Brain microvascular endothelial cell (primary cell): ENCODE data around the gene MYO9A.
"Not testable (repeated sequence)": the region's sequence is repeated elsewhere in the genome, so short reads cannot be mapped to it uniquely, and the experiment has no call there.

Source experiments
- DNase-seq: peaks from one replicate; pipeline ENCODE4 v3.0.0-alpha.2; 2020
- H3K27ac ChIP-seq: fragments of 250-450 bp; sonication (Bioruptor Pico); 2 replicates; pipeline ENCODE4 v1.5.1; 2020; ENCODE audit warnings: mild to moderate bottlenecking, moderate library complexity
- H3K27me3 ChIP-seq: fragments of 250-450 bp; sonication (Bioruptor Pico); replicated peaks from 2 replicates; pipeline ENCODE4 v1.5.1; 2020; ENCODE audit warnings: mild to moderate bottlenecking
- H3K36me3 ChIP-seq: fragments of 250-450 bp; sonication (Bioruptor Pico); replicated peaks from 2 replicates; pipeline ENCODE4 v1.5.1; 2020; ENCODE audit warnings: mild to moderate bottlenecking
- H3K4me3 ChIP-seq: 2 replicates; pipeline ENCODE4 v1.5.1; 2011; ENCODE audit warnings: low read depth, mild to moderate bottlenecking, control low read depth, low read length, moderate library complexity
- CTCF ChIP-seq: IDR thresholded peaks from 2 replicates; pipeline ENCODE4 v1.5.1; 2011; ENCODE audit warnings: low read depth, mild to moderate bottlenecking, moderate library complexity, low read length, control low read depth, inconsistent platforms; ENCODE audit errors: missing control alignments
- in situ Hi-C: cut with HindIII; loops from 2 replicates; pipeline ENCODE4 v1.10.0; 2017; ENCODE audit warnings: low sequenced_read_pairs, low pct_ligation_motif_present

MYO9A gene

GRCh38 chr15:72082176-72082575, 35.8 kb downstream of the MYO9A start:
- TF ChIP-seq CTCF = no peak
- DNase-seq = no peak
- no peak overlapping the region for H3K27ac ChIP-seq
- H3K36me3 ChIP-seq = no peaks in the 10 kb centered on the region
- H3K27me3 ChIP-seq = no peaks in the 10 kb centered on the region
- no peak overlapping the region for H3K4me3 ChIP-seq
- in situ Hi-C loops = no loop called here

- Histone ChIP-seq H3K36me3 (no peaks in the 10 kb centered on the region), H3K4me3 (no peak overlapping the region), H3K27ac (no peak overlapping the region), H3K27me3 (no peaks in the 10 kb centered on the region)
- in situ Hi-C loops = no loop called here
- no peak for TF ChIP-seq CTCF
- no peak for DNase-seq
Measured at GRCh38 chr15:72078887-72079286, 39.1 kb downstream of the MYO9A start.

- Histone ChIP-seq H3K27ac (no peak overlapping the region), H3K36me3 (no peaks in the 10 kb centered on the region), H3K4me3 (no peak overlapping the region), H3K27me3 (no peaks in the 10 kb centered on the region)
- DNase-seq = no peak
- TF ChIP-seq CTCF = no peak
- in situ Hi-C loops = no loop called here
Measured at GRCh38 chr15:72077950-72078349, 40.0 kb downstream of the MYO9A start.

GRCh38 chr15:72074335-72075060, 43.5 kb downstream of the MYO9A start:
- in situ Hi-C loops = no loop called here
- no peaks in the 10 kb centered on the region for H3K27me3 ChIP-seq
- DNase-seq = no peak
- H3K27ac ChIP-seq = no peak overlapping the region
- H3K4me3 ChIP-seq = no peak overlapping the region
- H3K36me3 ChIP-seq = no peaks in the 10 kb centered on the region
- TF ChIP-seq CTCF = no peak

GRCh38 chr15:72071448-72071825, 46.5 kb downstream of the MYO9A start:
- H3K27me3 ChIP-seq, DNase-seq, H3K4me3 ChIP-seq, H3K36me3 ChIP-seq, in situ Hi-C loops, H3K27ac ChIP-seq: not testable (repeated sequence)

GRCh38 chr15:72070817-72071447, 47.0 kb downstream of the MYO9A start:
- Histone ChIP-seq H3K27ac (no peak overlapping the region), H3K36me3 (no peaks in the 10 kb centered on the region), H3K27me3 (no peaks in the 10 kb centered on the region), H3K4me3 (no peak overlapping the region)
- in situ Hi-C loops = no loop called here
- DNase-seq = no peak
- no peak for TF ChIP-seq CTCF
